Measurements from ENCODE around the gene ITGB7. TPM values are rescaled to one million over a fixed set of nuclear protein-coding genes. Genes with fewer than 3 reads are reported as not detected.
A peak's percentile ranks its signal among the peaks of the same experiment; 100 is the strongest.
"Not testable (repeated sequence)": the region's sequence is repeated elsewhere in the genome, so short reads cannot be mapped to it uniquely, and the experiment has no call there.

The ITGB7 gene
- total RNA-seq, 4 donors from 2014 or later = 1.1 to 1.8 (median 1.4) TPM

DNA sequence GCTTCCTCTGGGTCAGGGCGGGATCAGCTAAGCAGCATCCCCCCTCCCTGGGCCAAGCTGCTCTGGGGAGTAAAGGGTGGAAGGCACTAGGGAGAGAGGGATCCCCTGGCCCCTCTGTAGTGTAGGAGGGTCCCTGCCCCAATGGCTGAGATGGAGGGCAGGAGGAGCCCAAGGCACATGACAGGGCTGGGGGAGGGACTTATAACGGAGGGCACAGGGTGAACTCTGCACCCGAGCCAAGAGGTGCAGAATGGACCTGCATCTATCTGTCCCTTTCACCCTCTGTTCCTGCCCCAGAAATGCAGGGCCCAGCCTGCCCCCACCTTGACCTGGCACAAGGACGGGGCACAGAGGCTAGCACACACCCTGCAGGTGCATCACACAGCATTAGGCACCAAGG lies 3.8 kb upstream of the ITGB7 start:
- TF ChIP-seq EP300 (IDR thresholded peaks at IDR 0.05) (no peak), POLR2A (IDR thresholded peaks at IDR 0.05; ENCODE audit: low read depth) (no peak)
- TF ChIP-seq, protein P1, sequence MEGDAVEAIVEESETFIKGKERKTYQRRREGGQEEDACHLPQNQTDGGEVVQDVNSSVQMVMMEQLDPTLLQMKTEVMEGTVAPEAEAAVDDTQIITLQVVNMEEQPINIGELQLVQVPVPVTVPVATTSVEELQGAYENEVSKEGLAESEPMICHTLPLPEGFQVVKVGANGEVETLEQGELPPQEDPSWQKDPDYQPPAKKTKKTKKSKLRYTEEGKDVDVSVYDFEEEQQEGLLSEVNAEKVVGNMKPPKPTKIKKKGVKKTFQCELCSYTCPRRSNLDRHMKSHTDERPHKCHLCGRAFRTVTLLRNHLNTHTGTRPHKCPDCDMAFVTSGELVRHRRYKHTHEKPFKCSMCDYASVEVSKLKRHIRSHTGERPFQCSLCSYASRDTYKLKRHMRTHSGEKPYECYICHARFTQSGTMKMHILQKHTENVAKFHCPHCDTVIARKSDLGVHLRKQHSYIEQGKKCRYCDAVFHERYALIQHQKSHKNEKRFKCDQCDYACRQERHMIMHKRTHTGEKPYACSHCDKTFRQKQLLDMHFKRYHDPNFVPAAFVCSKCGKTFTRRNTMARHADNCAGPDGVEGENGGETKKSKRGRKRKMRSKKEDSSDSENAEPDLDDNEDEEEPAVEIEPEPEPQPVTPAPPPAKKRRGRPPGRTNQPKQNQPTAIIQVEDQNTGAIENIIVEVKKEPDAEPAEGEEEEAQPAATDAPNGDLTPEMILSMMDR (IDR thresholded peaks at IDR 0.05) = no peak
- no peaks in the 10 kb centered on the region for H3K9me3 ChIP-seq
- no peak overlapping the region for H3K4me3 ChIP-seq
- H3K27ac ChIP-seq (replicated peaks in 1 of 4) = no peak overlapping the region
- H3K4me1 ChIP-seq = peaks cover 35 to 45% (median 42%) of the 10 kb centered on the region in 4 donors
- H3K27me3 ChIP-seq = no peaks in the 10 kb centered on the region
- DNase-seq (ENCODE audit: extremely low spot score) = no peak
- peaks cover 34 to 63% (median 55%) of the 10 kb centered on the region in 4 donors for H3K36me3 ChIP-seq
- intact Hi-C loops (cut with DNase I) = no loop called here
- 73% methylated on average over 3 of the region's 4 CpGs for WGBS

DNA sequence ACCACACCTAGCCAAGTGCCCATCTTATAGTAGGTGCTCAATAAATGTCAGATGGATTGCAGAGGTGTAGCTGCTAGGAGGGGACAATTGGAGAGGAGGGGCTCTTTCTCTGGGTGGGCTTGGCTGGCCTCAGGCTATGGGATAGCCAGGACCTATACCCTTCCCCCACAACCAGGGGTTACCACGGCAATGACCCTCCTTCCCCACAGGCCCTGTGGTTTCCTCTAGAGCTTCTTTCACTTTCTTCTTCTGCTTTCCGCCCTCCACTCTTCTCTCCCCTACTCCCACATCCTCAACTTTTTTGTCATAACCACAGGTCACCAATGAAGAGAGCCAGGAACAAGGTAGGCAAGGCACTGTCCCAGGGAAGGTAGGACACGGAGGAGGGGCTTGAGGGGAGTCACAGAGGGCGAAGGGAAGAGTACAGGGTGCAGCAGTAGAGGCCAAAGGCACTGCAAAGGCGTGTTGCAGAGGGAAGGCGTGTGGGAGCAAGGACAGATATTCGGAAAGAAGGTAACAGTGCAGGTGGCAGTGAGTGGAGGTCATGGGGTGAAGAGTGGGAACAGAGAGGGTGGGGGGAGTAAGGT lies 1.9 kb upstream of the ITGB7 start:
- Histone ChIP-seq H3K4me3 (no peak overlapping the region), H3K36me3 (peaks cover 31 to 44% (median 41%) of the 10 kb centered on the region in 4 donors), H3K27me3 (no peaks in the 10 kb centered on the region), H3K27ac (replicated peaks in 1 of 4) (peak overlapping the region in 2 of 4 donors; percentile 9 to 18), H3K9me3 (no peaks in the 10 kb centered on the region), H3K4me1 (peaks cover 18 to 28% (median 24%) of the 10 kb centered on the region in 4 donors)
- DNase-seq (ENCODE audit: extremely low spot score) = no peak
- intact Hi-C loops (cut with DNase I) = no loop called here
- TF ChIP-seq, protein P1 (IDR thresholded peaks at IDR 0.05) = no peak
- no peak for TF ChIP-seq EP300 (IDR thresholded peaks at IDR 0.05)
- no peak for TF ChIP-seq POLR2A (IDR thresholded peaks at IDR 0.05; ENCODE audit: low read depth)
- TF ChIP-seq POLR2AphosphoS5 (IDR thresholded peaks at IDR 0.05) = no peak
- WGBS = 65% methylated on average over 7 of the region's 7 CpGs

DNA sequence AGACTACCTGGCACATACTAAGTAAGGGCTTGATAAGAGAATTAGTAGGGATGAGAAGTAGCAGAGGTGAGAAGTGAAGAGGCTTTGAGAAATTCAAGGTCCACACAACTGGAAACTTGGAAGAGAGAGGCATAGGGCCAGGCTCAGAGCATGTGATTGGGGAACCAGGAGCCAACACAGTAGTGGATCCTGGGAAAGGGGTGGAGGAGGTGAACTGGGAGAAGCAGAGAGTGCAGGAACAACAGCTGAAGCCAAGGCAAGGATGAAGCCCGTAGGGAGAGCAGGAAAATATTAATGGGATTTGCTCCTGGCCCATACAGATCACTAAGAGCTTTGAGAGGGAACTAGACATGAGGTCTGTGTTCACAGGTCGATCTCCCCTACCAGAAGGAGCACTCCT lies 1.4 kb upstream of the ITGB7 start:
- WGBS = 49% methylated on average over 2 of the region's 2 CpGs
- no peak for TF ChIP-seq POLR2A (IDR thresholded peaks at IDR 0.05; ENCODE audit: low read depth)
- TF ChIP-seq POLR2AphosphoS5 (IDR thresholded peaks at IDR 0.05) = peak in 1 of 2 donors; percentile 39
- DNase-seq (ENCODE audit: extremely low spot score) = no peak
- H3K9me3 ChIP-seq = no peaks in the 10 kb centered on the region
- H3K27ac ChIP-seq (replicated peaks in 1 of 4) = peak overlapping the region in 2 of 4 donors; percentile 9 to 18
- peaks cover 13 to 22% (median 18%) of the 10 kb centered on the region in 4 donors for H3K4me1 ChIP-seq
- no peak overlapping the region for H3K4me3 ChIP-seq
- intact Hi-C loops (cut with DNase I) = no loop called here
- no peaks in the 10 kb centered on the region for H3K27me3 ChIP-seq
- peaks cover 26 to 39% (median 37%) of the 10 kb centered on the region in 4 donors for H3K36me3 ChIP-seq

DNA sequence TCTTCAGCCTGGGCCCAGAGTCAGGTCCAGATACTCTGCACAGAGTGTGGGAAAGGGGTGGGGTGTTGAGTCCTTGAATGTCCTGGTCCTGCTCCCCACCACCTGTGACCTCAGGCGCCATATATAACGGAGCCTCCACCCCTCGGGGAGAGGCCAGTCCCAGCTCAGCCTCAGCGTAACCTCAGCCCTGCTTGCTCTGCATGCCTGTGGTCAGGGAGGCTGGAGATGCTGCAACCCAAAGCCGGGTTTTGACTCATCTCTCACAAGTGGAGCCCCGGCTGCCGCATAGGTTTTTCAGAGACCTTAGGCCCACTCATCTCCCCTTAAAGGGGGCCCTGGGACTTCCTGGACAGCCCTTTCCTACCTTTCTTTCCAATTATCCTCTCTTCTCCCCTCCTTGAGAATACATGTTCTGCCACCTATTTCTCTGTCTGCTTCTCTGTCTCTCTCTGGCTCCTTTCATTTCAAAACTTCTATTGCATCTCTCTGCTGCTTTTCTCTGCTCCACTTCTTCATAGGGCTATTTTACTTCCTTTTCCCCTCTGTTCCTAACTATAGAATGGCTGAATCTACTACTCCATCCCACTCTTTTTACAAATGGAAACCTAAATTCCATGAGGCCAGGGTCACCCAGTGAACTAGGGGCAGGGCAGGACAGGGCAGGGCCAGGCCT lies 1.2 kb downstream of the ITGB7 start:
- H3K9me3 ChIP-seq = no peaks in the 10 kb centered on the region
- TF ChIP-seq POLR2A (IDR thresholded peaks at IDR 0.05; ENCODE audit: low read depth) (no peak), POLR2AphosphoS5 (IDR thresholded peaks at IDR 0.05) (no peak), EP300 (IDR thresholded peaks at IDR 0.05) (no peak)
- TF ChIP-seq, protein P1 (IDR thresholded peaks at IDR 0.05) = no peak
- H3K36me3 ChIP-seq = peaks cover 3 to 13% (median 11%) of the 10 kb centered on the region in 4 donors
- WGBS = 53% methylated on average over 7 of the region's 7 CpGs
- no peak overlapping the region for H3K27ac ChIP-seq (replicated peaks in 1 of 4)
- no peak for DNase-seq (ENCODE audit: extremely low spot score)
- intact Hi-C loops (cut with DNase I) = no loop called here
- no peak overlapping the region for H3K4me3 ChIP-seq
- peaks cover 7 to 16% (median 15%) of the 10 kb centered on the region in 4 donors for H3K4me1 ChIP-seq
- H3K27me3 ChIP-seq = no peaks in the 10 kb centered on the region

DNA sequence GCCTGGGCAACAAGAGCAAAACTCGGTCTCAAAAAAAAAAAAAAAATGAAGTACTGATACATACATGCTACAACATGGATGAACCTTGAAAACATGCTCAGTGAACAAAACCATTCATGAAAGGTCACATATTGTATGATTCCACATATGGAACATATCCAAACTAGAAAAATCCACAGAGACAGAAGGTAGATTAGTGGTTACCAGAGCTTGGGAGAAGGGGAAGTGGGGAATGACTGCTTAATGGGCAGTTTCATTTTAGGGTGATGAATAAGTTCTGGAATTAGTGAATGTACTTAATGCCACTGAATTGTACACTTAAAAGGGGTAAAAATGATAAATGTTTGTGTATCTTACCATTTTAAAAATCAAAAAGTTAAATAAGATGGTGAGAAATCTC lies 2.7 kb downstream of the ITGB7 start:
- Histone ChIP-seq H3K27ac (replicated peaks in 1 of 4) (no peak overlapping the region), H3K4me3 (no peak overlapping the region), H3K9me3 (no peaks in the 10 kb centered on the region), H3K36me3 (no peaks in the 10 kb centered on the region), H3K27me3 (no peaks in the 10 kb centered on the region), H3K4me1 (peaks cover 7 to 16% (median 14%) of the 10 kb centered on the region in 4 donors)
- intact Hi-C loops (cut with DNase I) = no loop called here
- 82% methylated on average over 1 of the region's 1 CpG for WGBS
- TF ChIP-seq EP300 (IDR thresholded peaks at IDR 0.05) (no peak), POLR2A (IDR thresholded peaks at IDR 0.05; ENCODE audit: low read depth) (no peak), POLR2AphosphoS5 (IDR thresholded peaks at IDR 0.05) (no peak)
- DNase-seq (ENCODE audit: extremely low spot score) = no peak

DNA sequence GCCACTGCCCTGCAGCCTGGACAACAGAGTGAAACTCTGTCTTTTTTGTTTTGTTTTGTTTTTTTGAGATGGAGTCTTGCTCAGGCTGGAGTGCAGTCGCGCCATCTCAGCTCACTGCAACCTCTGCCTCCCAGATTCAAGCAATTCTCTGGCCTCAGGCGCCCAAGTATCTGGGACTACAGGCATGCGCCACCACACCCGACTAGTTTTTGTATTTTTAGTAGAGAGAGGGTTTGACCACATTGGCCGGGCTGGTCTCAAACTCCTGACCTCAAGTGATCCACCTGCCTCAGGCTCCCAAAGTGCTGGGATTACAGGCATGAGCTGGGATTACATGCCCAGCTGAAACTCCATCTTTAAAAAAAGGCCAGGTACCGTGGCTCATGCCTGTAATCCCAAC lies 4.7 kb downstream of the ITGB7 start:
- 95% methylated on average over 7 of the region's 7 CpGs for WGBS
- H3K4me3 ChIP-seq; intact Hi-C loops (cut with DNase I); DNase-seq (ENCODE audit: extremely low spot score); H3K9me3 ChIP-seq; H3K27ac ChIP-seq (replicated peaks in 1 of 4); H3K36me3 ChIP-seq; H3K27me3 ChIP-seq: not testable (repeated sequence)
- peaks cover 7 to 11% (median 10%) of the 10 kb centered on the region in 4 donors for H3K4me1 ChIP-seq
